Erythroblast (primary cell): Measurements from ENCODE around the gene RANBP9.

Experiments used
- DNase-seq, 2 experiments: peaks; one replicate each; lab custom pipeline; 2025; lab: John Stamatoyannopoulos, UW
- GATA1 ChIP-seq: IDR thresholded peaks from 2 replicates; pipeline ENCODE4 v1.6.1; 2011; ENCODE audit warnings: low read depth, mild to moderate bottlenecking, control low read depth, low read length, moderate library complexity
- POLR2A ChIP-seq: IDR thresholded peaks from 2 replicates; pipeline ENCODE4 v1.6.1; 2011; ENCODE audit warnings: mild to moderate bottlenecking, low read length

RANBP9 gene

GRCh38 chr6:13678255-13678983 is 33.2 kb downstream of the RANBP9 start:
- DNase-seq = peak; percentile 62 to 84
- TF ChIP-seq GATA1 (peak; percentile 19), POLR2A (peak; percentile 59)

- TF ChIP-seq POLR2A (no peak), GATA1 (no peak)
- DNase-seq = peak; percentile 45 to 63
These were observed 33.8 kb downstream of the RANBP9 start for GRCh38 chr6:13677878-13678254.

GRCh38 chr6:13676551-13677156 is 35.0 kb downstream of the RANBP9 start:
- no peak for DNase-seq
- TF ChIP-seq POLR2A (no peak), GATA1 (no peak)

- peak; percentile 67 to 88 for DNase-seq
- TF ChIP-seq GATA1 (no peak), POLR2A (peak; percentile 75)
These were observed 37.0 kb downstream of the RANBP9 start for GRCh38 chr6:13674533-13675190.

GRCh38 chr6:13673825-13674444 is 37.7 kb downstream of the RANBP9 start:
- no peak for DNase-seq
- TF ChIP-seq GATA1 = no peak
- no peak for TF ChIP-seq POLR2A

GRCh38 chr6:13673368-13673767 is 38.3 kb downstream of the RANBP9 start:
- DNase-seq = no peak
- TF ChIP-seq GATA1 = no peak
- TF ChIP-seq POLR2A = no peak

- TF ChIP-seq POLR2A (no peak), GATA1 (no peak)
- no peak for DNase-seq
These were observed 38.7 kb downstream of the RANBP9 start for GRCh38 chr6:13672904-13673303.

GRCh38 chr6:13671548-13672127 is 40.0 kb downstream of the RANBP9 start:
- TF ChIP-seq POLR2A (no peak), GATA1 (no peak)
- no peak for DNase-seq

GRCh38 chr6:13669476-13669875 is 42.2 kb downstream of the RANBP9 start:
- DNase-seq = no peak

GRCh38 chr6:13668291-13668928 is 43.2 kb downstream of the RANBP9 start:
- DNase-seq = peak; percentile 68 to 69
- TF ChIP-seq POLR2A (no peak), GATA1 (no peak)

More at GRCh38 chr6:13669476-13669875, 42.2 kb downstream of the RANBP9 start:
- TF ChIP-seq GATA1 = no peak
- TF ChIP-seq POLR2A = no peak

GRCh38 chr6:13667655-13668054 is 44.0 kb downstream of the RANBP9 start:
- TF ChIP-seq POLR2A = no peak
- no peak for TF ChIP-seq GATA1
- DNase-seq = no peak

- peak; percentile 74 to 83 for DNase-seq
- TF ChIP-seq POLR2A (peak; percentile 20), GATA1 (no peak)
These were observed 45.2 kb downstream of the RANBP9 start for GRCh38 chr6:13666194-13667105.
